GM18517 (cell line): ENCODE data around the gene IZUMO2.
"Not testable (repeated sequence)": the region's sequence is repeated elsewhere in the genome, so short reads cannot be mapped to it uniquely, and the experiment has no call there.

Experiments
- ATAC-seq: cut with Tn5 transposase; IDR thresholded peaks from one replicate; pipeline ENCODE4 v1.9.1; 2021; ENCODE audit warnings: mild to moderate bottlenecking, moderate library complexity; ENCODE audit not compliant: unreplicated experiment

The IZUMO2 gene

DNA sequence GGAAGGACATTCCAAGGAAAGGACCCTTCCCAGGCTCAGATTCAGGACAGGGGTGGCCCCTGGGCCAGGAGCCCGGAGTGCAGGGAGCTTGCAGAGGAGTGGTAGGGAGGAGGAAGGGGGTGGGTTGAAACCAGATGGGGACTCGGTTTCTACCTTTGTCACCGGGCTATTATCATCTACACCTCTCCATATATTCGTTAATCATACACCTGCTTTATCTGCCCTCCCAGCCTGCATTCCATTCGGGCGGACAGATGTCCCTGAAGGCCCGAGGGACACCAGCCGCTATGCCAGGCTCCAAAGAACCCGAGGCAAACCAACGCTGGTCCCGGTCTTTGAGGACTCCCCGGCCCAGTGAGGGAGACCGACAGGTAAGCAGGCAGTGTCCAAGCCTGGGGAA lies 24.9 kb upstream of the IZUMO2 start:
- no peak for ATAC-seq

DNA sequence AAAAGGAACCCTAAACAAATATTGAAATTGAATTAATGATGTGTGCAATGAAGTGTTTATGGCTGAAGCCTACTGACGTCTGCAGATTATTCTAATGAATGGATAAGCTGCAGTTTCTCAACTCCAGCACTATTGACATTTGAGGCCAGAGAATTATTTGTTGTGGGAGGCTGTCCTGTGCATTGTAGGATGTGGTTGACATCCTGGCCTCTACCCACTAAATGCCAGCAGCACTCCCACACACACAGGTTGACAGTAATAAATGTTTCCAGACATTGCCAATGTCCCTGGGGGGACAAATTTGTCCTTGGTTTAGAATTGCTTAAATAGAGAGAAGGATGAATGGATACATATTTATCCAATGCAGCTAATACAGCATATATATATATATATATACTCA lies 21.1 kb upstream of the IZUMO2 start:
- ATAC-seq = no peak

DNA sequence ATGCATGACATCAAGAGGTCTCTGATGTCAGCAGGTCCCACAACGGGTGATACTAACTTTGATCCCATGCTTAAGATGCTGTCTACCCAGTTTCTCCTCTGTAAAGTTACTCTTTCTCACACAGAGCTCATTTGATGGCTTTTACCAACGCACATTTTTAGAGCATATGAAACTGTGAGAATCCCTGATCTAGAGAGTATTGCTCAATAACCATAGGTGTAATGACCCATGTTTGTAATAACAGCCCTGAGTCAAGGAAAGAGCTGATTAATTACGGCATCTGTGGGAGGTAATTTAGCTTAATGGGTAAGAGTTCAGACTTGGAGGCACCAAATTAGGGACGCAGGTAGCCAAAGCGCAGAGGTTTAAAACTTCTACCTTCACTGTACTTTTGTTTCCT lies 18.0 kb upstream of the IZUMO2 start:
- ATAC-seq = no peak

DNA sequence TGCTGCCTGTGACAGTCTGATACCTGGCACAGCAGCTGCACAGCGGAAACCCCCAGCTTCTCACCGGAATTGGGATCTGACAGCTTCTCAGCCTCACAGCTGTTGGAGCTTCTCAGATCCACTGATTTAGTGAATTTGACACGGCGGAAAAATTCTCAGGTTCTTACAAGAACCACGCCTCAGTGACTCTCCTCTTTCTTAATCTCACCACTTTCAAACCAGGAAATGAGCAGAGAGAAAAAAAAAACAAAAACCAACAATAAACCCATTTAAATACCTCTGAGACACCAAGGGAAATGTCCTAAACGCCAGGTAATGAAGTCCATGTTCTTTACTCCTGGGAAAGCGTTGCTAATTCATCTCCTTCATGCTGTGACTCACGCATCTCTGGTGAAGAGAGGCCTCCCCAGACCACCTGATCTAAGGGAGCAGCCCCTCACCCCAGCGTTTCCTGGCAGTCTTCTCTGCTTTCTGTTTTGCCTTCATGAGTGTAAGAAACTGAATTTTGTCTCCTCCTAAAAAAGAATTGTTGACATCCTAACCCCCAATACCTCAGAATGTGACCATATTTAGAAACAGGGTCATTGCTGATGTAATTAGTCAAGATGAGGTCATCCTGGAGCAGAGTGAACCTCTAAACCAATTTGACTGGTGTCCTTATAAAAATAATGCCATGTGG lies 15.9 kb upstream of the IZUMO2 start:
- ATAC-seq = no peak

DNA sequence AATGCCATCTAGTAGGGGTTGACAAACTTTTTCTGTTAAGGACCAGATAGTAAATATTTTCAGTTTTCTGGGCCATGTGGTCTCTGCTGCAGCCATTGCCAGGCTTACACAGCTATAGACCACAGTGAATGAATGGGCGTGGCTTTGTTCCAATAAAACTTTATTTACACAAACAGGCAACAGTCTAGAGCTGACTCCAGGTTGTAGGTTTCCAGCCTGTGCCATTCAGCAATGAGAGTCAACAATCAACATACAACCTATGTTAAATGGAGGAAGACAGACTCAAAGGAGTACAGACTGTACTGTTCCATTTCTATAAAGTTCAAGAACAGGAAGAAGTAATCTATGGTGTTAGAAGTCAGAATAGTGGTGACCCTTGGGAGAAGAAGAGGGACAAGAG lies 15.2 kb upstream of the IZUMO2 start:
- no peak for ATAC-seq

DNA sequence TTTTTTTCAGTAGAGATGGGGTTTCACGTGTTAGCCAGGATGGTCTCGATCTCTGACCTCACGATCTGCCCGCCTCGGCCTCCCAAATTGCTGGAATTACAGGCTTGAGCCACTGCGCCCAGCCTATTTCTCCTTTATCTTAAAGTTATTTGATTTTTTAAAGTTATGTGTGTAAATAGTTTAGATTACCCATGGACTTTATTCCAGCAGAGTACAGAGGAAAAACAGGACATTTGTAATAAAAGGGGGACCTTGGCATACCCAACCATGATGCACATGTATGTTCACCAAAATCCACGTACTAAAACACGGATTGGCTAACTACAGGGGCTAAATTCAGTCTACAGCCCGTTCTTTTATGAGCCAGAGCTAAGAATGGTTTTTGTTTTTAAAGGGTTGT lies 13.7 kb upstream of the IZUMO2 start:
- no peak for ATAC-seq

DNA sequence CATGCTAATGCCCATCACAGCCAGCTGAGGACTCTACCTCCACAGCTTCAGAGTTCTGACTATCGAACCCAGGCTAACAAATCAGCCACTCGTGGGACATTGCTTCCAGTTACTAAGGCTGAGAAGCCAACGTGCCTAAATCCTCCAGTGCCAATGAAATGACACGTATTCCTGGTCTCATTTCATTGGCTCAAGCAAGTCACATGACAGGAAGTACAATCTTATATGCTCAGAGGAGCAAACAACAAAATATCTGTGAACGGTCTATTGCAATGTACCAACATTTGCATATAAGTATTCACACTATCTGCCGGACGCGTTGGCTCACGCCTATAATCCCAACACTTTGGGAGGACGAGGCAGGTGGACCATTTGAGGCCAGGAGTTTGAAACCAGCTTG lies 12.8 kb upstream of the IZUMO2 start:
- ATAC-seq = no peak

DNA sequence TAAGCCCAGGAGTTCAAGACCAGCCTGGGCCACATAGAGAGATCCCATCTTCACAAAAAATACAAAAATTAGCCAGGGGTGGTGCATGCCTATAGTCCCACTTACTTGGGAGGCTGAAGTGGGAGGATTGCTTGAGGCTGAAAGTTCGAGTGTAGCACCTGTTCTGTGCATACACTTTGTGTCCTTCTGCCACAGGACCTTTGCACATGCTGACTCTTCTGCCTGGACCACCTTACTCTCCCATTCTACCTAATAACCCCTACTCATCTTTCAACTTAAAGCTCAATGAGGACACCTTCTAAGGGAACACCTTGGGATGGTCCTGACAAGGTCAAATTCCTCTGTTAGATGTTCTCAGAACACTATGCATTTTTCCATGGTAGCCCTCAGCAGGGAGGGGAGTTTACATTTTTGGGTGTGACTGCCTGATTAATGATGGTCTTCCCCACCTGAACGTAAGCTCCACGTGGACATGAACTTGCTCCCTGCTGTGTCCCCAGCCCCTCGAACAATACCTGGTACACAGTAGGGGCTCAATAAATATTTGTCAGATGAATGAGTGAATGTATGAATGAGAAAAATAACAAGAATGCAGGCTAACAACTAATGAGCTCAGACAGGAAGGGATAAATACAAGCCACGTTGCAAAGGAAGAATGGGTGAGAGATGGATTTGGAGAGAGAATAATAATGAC lies 11.2 kb upstream of the IZUMO2 start:
- ATAC-seq = no peak

DNA sequence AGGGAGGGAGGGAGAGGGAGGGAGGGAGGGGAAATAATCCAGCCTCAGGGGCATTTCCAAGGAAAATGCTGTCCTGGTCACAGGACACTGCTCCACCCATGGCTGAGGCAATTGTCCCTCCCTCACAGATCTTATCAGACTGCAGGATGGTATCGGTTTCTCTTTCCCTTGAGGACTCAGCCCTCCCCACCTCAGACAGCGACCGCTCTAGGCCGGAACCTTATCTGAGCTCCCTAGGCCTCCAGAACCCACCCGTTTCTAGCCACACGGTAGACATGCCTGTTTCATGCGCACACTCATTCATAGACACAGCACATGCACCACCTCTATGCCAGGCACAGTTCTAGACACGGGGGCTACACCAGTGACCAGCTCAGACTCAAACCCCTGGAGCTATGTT lies 10.0 kb upstream of the IZUMO2 start:
- ATAC-seq = no peak

DNA sequence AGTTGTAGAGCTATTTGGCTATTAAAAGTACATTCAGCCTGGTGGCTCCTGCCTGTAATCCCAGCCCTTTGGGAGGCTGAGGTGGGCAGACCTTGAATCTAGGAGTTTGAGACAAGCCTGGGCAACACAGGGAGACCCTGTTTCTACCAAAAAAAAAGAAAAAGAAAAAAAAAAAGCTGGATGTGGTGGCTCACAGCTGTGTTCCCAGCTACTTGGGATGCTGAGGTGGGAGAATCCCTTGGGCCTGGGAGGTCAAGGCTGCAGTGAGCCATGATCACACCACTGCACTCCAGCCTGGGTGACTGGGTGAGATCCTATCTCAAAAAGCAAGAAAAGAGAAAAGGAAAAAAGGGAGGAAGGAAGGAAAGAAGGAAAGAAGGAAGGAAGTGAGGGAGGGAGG lies 9.6 kb upstream of the IZUMO2 start:
- ATAC-seq = no peak

DNA sequence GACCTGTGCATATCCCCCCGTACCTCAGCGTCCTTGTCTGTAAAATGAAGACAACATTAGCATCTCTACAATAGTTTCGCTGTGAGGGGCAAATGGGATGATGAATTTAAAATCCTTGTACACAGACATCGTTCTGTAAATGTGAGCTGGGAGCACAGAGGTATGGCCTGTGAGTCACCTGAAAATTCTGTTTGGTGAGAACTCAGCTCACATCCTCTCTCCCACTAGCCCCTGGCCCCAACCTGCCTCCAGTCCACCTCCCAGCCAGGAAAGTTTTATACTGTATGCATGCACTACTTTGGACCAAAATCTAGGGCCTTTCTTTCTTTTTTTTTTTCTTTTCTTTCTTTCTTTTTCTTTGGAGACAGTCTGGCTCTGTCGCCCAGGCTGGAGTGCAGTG lies 8.7 kb upstream of the IZUMO2 start:
- ATAC-seq = no peak

DNA sequence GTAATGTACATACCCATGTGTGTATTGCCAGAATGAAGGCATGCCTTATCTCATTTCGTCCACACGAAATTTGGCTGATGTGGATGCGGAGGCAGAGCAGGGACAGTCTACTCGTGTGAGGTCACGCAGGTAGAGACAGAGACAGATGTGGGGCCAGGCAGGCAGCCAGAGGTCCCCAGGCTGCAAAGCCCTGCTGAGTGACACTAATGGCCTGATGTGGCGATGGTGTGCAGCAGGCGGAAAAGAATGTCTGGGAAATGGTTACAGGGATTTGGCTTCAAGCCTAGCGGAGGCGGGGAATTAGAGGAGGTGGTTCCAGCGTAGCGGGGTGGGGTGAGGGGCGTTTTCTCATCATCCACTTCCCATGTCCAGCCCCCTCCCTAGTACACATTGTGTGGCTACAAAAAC lies 4.2 kb upstream of the IZUMO2 start:
- no peak for ATAC-seq

DNA sequence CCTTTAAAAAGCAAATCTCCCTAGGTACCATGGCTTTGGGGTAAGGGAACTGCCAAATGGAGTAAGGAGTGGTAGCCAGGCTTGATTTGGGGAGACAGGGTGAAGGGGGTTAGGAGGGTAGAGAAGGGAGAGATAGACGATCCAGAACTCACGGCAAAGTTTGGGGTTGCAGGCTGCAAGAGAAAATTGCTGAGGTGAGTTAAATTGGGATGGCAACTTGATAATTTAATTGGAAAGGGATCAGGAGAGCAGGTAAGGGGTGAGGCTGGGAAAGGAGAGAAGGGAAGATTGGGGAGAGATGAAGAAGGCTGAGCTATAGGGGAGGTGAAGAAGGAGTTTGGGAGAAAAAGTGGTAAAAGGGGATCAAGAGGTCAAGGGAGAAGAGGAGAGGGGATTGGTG lies 4.0 kb downstream of the IZUMO2 start:
- no peak for ATAC-seq

DNA sequence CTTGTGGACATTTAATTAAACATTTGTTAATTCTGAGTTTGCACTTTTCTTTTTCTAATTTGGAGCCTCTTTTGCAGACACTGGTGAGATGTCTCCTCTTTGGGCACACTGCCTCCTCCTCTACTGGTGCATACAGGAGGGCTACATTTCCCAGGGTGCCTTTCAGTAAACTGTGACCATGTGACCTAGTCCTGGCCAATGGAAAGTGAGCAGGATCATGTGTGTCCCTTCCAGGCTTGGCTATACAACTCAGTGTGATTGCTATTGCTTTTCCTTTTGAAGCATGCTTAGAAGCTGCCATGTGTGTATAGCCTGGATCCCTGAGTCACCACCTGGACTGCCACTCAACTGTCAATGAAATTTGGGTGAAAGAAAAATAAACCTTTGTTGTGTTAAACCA lies 4.5 kb downstream of the IZUMO2 start:
- no peak for ATAC-seq

DNA sequence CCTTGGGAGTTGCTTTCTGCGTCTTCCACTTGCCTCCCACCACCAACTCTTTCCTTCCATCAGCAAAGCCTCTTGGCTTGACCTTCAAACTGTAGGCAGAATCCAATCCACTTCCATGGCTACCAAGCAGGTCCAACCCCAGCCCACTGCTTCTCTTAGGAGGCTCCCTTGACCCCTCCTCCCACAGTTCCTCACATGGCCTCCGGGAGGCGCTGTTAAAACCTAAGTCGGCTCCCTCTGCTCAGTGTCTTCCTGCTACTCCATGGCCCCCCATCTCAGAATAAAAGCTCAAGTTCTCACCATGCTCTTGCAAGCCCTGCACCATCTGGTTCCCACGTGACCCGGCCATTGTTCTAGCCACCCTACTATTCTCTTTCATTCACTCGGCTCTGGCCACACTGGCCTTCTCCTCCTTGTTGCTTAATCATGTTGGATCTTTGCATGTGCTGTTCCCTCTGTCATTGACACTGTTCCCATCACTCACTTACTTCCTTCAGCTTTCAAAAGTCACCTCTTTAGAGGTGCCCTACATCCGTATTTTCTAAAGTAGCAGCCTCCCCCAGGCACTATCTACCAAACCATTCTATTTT lies 7.5 kb downstream of the IZUMO2 start:
- ATAC-seq = no peak

DNA sequence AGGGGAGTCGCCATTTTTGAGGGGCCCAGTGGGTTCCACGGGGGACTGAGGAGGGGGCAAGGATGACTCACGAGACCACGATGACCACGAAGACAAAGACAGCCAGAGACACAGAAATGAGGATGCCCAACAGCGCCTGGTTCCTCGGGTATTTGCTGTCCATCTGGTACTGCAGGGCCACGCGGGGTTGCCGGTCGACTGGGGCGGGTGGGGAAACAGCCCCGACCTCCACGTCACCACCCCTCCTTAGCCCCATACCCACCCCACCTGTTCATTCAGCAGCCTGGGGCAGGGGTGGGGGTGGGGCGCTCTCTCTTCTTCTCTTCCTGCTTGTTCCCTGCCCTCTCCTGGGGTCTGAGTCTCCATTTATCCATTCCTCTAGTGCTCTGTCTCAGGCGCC lies 8.6 kb downstream of the IZUMO2 start:
- ATAC-seq = no peak

DNA sequence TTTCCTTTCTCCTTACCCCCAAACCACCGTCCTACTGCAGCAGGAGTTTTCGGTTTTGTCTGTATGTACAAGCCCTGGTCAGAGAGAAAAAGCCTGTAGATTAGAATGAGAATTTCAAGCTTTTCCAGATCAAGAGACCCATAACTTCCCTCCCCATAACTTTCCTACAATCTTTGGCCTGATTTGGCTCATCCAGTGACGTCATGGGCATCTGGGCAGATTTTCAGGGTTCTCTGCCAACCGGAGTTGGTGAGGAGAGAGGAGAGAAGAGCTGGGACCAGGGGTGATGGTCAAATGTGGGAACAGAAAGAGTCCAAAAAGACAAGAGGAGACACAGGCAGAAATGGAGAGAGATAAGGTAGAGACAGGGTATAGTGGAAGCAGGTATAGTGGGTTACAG lies 10.5 kb downstream of the IZUMO2 start:
- ATAC-seq = no peak

DNA sequence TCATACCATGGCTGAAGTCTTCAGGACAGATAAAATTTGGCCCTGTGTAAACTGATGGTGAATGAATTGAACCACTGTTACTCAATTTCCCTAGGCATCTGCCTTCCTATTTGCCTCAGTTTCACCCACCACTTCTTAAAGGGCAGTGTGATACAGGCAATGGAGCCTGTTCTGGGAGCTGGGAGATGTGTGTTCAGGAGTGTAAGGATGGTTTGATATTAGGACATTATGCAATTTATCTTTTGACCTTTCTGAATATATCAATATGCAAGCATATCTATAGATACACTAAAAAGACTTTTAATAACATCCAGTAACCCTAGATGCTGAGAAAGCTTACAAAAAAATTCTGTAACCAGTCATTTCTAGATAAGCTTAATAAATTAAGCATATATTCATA lies 14.6 kb downstream of the IZUMO2 start:
- no peak for ATAC-seq

DNA sequence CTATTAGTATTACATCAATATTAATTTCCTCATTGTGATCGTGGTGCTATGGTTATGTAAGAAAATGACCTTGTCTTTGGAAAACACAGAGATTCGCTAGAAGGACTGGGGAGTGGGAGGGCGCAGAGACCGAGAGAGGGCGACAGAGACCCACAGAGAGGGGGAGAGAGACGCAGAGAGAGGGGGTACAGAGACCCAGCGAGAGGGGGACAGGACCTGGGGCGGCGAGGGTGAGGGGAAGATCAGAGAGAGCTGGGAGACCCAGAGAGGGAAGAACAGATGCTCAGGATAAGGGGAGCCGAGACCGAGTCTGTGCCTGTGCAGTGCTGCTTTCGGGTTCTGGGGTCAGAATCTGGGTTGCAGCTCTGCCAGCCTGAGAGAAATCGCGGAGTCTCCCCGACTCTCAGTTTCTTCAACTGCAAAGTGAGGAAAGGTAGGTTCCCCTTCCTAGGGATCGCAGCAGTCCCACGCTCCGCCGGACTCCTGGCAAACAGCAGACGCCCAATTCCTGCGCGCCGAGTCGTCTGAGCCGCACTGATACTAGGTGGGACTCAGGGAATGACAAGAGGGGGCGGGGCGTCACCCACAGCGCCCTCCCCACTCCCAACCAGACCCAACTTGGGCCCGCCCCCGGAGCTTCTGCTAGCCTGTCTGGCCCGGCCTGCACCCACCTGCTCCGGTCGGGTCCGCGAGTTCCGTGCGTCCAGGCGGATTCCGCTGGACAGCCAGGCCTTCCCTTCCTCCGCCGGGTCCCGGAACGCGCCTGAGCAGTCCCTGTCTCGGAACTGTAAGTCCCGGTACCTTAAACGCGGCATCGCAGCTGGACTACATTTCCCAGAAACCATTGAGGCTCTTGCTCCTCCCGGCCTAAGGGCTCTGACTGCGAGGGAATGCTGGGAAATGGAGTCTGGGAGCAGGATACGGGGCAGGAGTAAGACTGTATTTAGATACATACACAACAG lies 15.3 kb downstream of the IZUMO2 start:
- no peak for ATAC-seq

DNA sequence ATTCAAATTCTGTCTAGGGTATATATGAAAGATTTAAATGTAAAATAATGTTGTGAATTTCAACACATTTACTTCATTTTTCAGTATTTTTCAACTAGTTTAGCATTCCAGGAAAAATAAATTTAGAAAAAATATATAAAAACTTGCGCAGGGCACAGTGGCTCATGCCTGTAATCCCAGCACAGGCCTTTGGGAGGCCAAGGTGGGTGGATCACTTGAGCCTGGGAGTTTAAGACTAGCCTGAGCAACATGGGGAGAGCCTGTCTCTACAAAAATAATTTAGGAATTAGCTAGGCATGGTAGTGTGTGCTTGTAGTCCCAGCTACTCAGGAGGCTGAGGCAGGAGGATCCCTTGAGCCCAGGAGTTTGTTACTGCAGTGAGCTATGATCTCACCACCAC lies 21.2 kb downstream of the IZUMO2 start:
- ATAC-seq = not testable (repeated sequence)

DNA sequence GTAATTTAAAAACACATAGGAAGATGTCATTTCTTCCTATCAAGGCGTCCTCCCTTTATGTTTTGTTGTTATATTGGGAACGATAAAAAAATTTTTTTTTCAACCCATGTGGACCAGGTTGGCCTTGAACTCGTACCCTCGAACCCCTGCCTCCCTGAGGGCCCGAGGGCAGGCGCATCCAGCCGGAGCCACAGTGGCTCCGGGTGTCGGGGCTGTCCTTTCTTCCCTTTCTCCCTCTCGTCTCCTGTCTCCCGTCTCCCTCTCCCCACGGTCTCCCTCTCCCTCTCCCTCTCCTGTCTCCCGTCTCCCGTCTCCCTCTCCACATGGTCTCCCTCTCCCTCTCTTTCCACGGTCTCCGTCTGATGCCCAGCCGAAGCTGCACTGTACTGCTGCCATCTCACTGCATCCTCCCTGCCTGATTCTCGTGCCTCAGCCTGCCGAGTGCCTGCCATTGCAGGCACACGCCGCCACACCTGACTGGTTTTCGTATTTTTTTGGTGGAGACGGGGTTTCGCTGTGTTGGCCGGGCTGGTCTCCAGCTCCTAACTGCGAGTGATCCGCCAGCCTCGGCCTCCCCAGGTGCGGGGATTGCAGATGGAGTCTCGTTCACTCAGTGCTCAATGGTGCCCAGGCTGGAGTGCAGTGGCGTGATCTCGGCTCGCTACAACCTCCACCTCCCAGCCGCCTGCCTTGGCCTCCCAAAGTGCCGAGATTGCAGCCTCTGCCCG lies 22.8 kb downstream of the IZUMO2 start:
- not testable (repeated sequence) for ATAC-seq
